Fibroblast of upper back skin (primary cell): Measurements from ENCODE around the gene HES4.
"Not testable (repeated sequence)": the region's sequence is repeated elsewhere in the genome, so short reads cannot be mapped to it uniquely, and the experiment has no call there.

Source experiments
- DNase-seq: peaks from one replicate; pipeline ENCODE4 v3.0.0-alpha.2; 2013

HES4 gene

DNA sequence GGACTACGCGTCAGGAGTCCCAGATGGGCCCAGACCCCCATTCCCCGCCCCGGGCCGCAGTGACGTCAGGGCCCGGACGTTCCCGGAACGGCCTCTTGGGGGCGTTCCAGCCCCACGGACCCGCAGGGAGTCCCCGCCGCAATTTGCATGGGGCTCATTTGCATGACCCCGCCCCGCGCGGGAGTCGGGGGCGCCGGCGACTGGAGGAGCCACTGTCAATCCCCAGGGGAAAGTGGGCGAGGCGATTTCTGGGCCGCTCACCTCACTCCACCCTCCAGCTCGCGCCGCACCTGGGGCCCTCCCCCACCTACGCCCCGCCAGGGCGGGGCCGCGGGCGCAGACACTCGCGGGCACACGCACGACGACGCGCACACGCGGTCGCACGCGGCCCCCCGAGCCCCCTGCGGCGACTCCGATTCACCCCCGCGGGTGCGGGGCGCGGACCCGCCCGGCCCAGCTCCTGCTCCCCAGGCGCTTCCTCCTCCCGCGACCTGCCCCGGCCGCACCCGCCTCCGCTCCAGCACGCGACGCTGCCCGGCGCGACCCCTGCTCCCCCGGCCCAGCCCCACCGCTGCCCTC, 33.2 kb upstream of the HES4 start:
- peak; percentile 72 for DNase-seq

DNA sequence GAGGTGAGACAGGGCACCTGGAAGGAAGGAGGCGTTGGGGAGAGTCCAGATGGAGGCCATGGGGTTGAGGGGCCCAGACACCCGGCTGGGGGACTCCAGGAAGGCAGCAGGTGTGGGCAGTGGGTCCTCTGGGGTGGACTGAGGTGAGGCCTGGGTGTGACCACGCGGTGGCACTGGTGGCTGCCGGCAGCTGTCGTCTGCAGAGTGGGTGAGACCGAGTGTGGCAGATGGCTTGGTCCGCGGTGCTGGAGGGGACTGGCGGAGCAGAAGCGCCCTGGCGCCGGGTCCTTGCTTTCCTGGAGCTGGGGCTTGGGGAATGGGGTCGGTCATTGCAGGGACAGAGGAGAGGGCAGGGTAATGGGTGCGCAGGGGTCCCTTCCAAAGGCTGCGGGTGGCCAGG, 32.5 kb upstream of the HES4 start:
- no peak for DNase-seq

DNA sequence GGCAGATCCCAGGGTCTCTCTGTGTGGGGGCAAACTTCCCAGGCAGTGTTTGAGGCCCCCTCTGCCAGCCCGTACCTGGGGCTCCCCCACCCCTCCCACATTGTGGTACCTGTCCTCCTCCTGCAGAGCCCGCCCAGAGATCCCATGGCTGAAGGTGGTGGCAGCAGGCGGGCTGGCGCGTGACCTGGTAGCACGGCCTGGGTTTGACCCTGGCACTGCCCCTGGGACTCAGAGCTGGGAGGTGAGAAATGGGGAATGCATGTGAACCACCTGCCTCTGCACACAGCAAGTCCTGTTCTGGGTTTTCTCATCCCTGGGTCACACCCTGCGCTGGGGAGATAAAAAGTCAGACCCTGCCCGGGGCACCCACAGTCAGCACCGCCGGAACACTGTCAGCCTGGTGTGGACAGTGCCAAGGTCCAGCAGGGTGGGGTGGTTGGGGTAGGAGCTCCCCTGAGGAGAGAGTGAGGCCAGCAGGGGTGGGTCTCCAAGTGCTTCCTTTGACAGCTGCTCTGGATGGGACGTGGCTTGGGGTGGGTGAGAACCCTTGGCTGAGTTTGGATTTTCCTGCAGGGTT, 31.9 kb upstream of the HES4 start:
- no peak for DNase-seq

DNA sequence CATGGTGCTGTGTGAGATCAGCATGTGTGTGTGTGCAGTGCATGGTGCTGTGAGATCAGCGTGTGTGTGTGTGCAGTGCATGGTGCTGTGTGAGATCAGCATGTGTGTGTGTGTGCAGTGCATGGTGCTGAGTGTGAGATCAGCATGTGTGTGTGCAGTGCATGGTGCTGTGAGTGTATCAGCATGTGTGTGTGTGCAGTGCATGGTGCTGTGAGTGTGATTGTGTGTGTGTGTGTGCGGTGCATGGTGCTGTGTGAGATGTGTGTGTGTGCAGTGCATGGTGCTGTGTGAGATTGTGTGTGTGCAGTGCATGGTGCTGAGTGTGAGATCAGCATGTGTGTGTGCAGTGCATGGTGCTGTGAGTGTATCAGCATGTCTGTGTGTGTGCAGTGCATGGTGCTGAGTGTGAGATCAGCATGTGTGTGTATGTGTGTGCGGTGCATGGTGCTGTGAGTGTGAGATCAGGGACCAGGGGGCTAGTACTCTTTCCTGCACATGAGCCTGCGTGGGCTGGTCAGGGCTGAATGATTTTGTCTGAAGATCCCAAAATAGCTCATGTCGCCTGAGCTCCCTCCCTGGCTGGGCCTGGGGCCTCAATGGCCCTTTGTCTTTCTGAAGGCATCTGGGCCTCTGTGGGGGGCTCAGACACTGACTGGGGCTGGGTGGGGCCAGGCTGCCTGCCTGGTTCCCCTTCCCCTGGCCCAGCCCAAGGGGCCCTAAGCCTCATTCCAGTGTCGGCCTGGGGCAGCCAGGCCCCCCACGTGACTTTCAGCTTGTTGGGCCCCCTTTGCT, 31.2 kb upstream of the HES4 start:
- not testable (repeated sequence) for DNase-seq

DNA sequence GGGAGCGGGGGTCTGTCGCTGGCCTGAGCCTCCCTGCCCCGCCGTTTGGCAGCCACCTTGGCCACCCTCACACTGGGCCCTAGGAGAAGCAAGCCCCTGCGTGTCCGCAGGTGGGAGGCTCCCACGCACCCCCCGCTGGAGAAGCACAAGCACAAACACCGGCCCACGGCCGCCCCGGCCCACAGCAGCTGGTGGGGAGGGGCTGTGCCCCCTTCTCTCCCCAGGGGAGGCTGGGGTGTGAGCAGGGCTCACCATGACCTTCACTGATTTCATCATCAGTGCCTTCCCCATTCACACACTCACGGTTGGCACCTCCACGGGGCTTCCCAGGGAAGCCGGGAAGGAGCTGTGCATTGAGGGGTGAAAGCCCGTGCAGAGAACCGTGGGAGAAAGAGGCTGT, 27.9 kb upstream of the HES4 start:
- no peak for DNase-seq

DNA sequence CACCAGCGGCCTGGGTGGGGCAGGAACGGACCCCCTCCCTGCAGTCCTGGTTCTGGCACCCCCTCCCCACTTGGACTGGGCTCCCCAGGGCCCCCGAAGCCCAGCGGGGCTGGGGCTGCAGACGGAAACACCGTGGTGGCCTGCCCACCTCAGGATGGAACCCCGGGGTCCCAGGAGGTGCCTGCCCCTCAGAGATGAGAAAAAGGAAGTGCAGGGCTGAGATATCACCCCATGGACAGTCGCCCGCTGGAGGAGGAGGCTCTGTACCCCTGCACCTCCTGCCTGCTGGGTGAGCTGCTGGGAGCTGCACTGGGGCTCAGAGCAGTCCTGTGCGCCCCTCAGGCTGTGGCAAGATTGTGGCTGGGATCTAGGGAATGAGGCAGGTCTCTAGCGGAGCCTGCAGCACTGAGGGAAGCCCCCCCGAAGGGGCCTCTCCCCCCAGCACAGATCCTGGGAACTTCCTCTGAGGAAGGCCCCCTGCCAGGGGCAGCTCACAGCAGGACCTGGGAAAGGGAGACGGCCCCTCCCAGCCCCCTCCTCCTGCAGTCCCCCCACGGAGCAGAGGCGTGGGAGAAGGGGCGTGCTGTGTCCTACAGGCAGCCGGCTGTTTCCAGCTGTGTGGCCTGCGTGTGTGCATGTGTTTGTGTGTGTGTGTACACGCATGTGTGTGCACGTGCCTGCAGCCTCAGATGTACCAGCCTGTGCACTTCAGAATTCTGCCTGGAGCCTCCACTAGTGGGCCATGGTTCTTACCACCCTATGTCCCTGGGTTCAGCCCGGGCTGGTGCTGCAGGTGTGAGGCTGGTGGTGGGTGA, 26.9 kb upstream of the HES4 start:
- DNase-seq: no peak

DNA sequence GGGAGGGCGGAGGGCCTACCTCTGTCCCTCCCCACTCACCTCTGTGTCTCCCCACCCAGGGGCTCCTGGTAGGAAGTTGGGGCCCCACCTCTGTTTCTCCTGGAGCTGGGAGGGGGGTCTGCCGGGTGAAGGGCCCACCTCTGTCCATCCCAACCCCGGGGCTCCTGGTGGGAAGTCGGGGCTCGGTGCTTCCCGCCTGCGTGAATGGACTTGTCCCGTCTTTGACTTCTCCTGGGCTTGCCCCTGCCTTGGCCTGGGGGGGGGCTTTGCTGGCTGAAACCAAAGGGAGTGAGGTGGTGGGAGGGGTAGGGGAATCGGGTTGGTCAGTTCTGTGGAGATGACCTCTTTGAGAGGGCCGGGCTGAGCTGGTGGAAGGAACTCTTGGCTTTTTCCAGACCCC, 25.8 kb upstream of the HES4 start:
- DNase-seq: no peak

DNA sequence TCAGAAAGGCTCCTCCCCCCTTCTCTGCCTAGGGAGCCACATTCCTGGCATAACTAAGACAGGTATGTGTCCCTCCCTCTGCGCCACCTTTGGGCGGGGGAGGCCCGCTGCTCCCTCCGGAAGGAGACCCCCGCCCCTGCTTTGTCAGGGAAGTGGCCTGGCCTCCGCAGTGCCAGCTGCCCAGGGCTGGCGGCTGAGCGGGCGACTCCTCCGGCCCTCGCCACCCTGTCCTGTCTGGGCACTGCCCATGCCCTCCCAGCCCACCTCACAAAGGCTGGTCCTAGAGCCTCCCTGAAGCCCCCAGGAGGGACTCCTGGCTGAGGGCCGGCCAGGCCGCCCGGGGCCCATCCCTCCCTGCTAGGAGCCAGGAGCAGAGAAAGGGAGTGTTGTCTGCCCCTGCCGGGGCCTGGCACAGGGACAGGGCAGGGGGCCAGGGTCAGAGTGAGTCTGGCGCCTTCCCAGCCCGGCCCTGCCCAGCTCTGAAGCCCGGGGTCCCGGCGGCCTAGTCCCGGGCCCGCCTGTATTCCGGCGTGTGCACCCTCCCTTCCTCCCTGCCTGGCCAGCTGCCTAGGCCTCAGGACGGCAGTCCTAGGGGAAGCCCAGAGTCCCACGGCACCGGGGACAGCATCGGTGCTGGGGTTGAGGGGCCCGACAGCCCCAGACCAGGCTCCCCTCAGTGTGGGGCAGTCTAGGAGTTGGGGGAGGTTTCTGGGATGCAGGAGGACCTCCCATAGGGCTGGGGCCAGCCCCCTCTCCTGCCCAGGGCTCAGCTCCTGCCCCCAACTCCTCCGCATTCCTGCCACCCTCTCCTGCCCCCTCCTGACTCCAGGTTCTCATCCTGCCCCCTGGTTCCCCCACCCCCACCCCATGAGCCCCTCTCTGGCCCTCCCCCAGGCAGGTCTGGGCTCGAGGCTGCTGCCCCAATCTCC, 25.1 kb upstream of the HES4 start:
- DNase-seq: peak; percentile 55

DNA sequence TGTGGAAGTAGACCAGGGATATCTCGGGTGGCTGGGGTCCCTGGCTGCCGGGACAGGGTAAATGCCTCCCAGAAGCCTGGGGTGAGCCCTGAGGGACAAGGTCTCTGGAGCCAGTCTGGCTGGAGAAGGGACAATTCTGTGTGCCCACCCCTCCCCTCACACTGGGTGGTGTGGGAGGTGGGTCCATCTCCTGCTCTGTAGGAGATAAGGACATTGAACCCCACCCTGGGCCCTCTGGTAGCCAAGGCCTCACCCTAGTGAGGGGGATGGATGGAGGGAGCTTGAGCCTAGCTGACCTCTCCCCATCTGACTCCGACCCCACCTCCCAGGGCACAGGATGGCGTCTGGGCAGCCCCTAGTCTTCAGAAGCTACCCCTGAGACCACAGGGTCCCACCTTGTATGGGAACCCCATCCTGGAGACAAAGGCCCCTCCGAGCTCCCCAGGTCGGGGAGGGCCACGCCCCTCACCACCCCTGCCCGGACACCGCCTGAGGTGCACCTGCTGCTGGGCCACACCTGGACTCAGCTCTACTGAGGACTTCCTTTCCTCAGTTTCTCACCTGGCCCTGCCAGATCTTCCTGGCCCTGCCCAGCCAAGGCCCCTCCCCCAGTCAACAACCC, 24.4 kb upstream of the HES4 start:
- DNase-seq: no peak

DNA sequence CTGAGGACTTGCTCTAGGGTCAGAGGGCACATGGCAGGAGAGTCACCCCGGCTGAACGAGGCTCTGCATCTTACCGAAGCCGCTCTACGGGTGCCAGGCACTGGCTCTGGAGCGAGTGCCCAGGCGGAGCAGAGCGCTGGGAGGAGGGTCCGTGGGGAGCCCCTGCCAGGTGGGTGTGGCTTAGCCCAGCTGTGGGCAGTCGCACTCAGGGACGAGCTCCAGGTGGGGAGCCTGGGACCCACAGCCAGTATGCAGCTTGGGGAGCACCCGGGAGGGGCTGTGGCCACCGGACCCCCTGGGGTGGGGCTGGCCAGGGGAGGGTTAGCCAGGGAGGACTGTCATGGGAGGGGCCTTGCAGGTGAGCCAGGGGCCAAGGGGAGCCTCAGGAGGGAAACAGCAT, 23.8 kb upstream of the HES4 start:
- DNase-seq: no peak

DNA sequence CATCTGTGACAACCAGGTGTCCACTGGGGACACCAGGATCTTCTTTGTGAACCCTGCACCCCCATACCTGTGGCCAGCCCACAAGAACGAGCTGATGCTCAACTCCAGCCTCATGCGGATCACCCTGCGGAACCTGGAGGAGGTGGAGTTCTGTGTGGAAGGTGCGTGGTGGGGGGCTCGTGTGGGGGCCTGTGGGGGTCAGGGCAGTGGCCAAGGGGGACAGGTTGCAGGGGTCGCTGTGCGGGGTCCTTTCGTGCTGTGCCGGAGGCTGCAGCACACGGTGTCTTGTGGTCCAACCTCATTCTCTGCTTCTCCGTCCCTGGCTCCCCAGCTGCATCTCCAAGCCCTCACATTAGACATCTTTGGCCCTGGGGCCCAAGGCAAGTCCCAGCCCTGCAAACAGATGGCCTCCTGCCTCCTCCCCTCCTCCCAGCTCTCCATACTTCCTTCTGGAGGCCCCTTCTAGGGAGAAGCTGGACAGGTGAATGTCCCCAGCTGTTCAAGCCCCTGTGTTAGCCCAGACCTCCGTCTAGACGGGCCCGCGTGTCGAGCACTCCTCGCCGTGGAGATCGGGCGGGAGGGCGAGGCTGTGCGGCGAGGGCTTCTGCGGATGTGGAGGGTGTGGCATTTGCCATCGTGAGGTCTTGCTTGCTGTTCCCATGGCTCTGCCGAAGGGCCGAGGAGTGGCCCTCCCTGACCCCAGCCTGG, 22.6 kb upstream of the HES4 start:
- no peak for DNase-seq

DNA sequence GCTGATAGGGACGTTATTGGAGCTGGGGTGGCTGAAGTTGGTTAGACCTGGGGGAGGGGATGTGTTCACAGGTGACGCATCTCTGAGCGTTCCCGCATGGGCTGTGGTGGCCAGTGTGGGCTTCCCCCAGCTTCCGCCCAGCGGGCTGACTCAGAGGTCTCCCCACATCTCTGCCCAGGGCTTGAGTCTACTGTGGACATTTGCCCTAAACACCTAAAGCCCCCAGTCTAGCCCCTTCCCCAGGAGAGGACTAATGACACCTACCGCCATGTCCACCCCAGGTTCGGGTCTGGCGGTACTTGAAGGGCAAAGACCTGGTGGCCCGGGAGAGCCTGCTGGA, 22.0 kb upstream of the HES4 start:
- DNase-seq: no peak

DNA sequence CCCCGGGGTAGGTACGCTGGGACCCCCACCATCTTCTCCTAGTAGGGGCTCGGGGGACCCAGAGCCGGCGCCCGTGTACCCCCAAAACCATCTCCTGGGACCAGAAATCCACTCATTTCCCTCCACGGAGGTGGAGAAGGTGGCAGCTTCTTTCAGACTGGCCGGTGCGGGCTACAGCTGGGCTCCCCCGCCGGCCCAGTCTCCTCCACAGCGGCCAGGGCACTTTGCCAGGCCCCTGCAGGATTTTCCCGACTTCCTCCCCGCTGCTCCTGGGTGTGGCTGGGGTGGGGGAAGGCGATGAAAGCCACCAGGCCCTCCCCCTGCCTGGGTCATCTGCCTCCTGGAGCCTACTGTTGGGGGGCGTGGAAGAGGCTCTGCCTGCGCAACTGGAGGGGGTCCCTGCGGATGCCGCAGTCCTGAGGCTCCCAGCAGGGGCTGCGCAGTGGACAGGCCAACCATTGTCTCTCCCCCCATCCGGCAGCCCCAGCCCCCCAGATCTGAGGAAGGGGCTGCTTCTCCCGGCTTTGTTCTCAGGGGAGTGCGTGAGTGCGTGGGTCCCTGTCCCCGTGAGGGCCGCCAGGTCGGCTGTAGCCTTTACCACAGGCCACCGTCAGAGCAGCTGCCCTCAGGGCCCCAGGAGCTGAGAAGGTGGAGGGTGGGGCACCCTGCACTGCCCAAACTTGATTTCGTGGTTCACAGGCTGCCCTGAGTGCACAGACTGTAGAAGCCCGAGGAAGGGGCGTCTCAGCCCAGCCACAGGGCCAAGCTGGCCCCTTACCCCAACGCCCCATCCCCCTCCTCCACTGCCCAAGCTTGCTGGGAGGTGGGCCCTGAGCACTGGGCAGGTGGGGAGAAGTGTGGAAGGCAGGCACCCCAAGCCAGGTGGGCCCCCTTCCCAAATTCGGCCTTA, 21.4 kb upstream of the HES4 start:
- peak; percentile 86 for DNase-seq

DNA sequence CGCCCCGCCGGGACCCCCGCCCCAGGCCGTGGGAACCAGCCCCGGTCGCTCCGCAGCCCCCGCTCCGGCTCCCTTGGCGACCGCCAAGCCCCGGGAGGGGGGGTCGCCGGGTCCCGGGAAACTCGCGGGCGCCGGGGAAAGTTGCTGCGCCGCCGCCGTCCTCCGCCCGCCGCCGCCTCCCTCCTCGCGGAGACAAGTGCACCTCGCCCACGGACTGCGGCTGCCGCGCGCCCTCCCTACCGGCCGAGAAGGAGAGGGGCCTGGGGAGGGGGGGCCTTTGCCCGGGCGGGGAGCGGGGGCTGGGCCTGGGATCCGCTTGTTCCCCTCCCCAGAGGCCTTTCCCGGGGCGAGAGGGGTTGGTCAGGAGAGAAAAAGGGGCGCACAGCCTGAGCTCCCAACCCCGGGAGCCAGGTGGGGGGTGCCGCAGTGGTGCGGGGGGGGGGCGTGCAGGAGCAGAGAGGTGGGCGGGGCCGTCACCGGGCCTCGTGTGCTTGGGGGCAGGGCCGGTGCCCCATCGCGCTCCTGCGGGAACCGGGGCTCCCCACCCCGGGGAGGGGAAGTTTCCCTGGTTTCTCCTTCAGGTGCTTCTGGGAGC, 20.6 kb upstream of the HES4 start:
- no peak for DNase-seq

DNA sequence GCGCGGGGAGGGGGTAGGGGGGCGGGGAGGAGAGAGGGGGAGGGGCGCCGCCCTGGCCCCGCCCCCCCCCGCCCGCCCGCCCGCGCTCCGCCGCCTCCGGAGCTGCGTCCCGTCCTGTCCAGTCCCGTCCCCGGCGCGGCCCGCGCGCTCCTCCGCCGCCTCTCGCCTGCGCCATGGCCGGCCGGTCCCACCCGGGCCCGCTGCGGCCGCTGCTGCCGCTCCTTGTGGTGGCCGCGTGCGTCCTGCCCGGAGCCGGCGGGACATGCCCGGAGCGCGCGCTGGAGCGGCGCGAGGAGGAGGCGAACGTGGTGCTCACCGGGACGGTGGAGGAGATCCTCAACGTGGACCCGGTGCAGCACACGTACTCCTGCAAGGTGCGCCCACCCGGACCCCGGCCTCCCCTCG, 20.1 kb upstream of the HES4 start, which contains the start of gene AGRN:
Gene AGRN (plus strand): TSS at position 121 of the 405 bp plus-strand sequence. CDS start 53 bp downstream, at position 174.
- no peak for DNase-seq

DNA sequence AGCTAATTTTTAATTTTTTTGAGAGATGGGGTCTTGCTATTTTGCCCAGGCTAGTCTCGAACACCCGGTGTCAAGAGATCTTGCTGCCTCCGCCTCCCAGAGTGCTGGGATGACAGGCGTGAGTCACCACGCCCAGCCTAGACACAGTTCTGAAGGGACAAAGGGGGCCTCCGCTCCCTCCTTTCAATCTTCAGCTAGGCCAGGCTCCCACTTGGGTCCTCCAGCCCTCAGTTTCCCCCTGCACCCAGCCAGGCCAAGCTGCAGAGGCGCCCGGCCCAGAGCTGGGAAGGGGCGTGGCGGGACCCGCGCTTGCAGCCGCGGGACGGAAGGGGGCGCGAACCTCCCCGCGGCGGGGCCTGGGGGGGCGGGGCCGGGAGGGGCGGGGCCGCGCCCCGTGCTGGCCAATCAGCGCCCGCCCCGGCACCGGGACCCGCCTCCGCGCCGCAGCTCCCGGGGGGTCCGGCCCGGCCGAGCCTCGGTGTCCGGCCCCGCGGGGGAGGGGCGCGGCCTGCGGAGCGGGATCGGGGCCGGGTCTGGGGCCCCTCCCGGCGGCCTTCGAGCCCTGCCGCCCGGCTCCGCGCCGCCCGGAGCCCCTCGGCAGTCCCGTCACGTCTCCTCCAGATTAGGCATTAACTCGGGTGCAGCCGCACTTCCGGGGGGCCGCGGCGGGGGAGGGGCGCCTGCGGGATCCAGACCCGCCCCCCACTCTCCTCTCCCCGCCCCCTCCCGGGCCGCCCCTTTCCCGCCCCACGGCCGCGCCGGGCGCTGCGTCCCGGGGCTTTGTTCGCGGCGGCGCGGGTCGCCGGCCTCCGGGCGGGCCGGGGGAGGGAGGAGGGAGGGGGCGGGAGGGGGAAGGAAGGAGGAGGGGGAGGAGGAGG, 19.5 kb upstream of the HES4 start:
- DNase-seq: peak; percentile 83

DNA sequence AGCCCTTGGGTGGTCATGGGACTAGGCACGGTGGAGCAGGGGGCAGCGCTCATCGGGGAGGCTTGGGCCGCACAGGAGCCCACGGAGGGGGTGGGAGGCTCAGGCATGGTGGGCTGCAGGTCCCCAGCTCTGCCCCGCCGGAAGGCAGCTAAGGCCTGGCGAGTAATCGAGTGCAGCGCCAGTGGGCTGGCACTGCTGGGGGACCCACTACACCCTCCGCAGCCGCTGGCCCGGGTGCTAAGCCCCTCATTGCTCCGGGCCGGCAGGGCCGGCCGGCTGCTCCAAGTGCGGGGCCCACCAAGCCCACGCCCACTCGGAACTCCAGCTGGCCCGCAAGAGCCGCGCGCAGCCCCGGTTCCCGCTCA, 18.4 kb upstream of the HES4 start:
- DNase-seq: not testable (repeated sequence)

DNA sequence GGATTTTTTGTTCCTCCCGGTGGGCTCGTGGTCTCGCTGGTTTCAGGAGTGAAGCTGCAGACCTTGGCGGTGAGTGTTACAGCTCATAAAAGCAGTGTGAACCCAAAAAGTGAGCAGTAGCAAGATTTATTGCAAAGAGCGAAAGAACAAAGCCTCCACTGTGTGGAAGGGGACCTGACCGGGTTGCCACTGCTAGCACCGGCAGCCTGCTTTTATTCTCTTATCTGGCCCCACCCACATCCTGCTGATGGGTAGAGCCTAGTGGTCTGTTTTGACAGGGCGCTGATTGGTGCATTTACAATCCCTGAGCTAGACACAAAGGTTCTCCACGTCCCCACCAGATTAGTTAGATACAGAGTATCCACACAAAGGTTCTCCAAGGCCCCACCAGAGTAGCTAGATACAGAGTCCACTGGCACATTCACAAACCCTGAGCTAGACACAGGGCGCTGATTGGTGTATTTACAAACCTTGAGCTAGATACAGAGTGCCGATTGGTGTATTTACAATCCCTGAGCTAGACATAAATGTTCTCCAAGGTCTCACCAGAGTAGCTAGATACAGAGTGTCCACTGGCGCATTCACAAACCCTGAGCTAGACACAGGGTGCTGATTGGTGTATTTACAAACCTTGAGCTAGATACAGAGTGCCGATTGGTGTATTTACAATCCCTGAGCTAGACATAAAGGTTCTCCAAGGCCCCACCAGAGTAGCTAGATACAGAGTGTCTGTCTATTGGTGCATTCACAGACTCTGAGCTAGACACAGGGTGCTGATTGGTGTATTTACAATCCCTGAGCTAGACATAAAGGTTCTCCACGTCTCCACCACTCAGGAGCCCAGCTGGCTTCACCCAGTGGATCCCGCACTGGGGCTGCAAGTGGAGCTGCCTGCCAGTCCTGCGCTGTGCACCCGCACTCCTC, 17.8 kb upstream of the HES4 start:
- not testable (repeated sequence) for DNase-seq
